ENCODE data around the gene MS4A12.
"Not testable (repeated sequence)": the region's sequence is repeated elsewhere in the genome, so short reads cannot be mapped to it uniquely, and the experiment has no call there.

The MS4A12 gene

DNA sequence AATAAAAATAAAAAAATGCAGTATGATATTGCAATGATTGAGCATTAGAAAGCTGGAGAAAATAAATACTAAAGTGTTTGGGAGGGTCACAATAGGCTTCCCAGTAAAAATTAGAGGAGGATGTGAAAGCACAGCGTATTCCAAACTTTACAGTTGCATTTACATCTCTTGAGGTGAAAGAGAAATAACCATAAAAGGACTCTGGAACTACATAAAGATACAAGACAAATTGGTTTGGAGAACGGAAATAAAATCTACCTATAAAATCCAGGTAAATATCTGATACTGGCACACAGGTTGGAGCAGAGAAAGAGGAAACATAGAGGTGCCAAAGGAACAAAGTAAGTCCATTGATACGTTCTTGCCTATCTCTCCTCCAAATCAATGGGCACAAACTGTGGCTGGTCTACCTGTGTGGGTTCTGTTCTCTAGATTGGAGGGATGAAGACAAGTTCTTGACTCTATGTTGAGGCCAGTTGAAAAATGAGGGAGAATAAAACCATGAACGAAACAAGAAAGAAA, at the start of gene MS4A12:
Gene MS4A12 (plus strand): TSS at position 291 of the 522 bp plus-strand sequence. CDS start 4,541 bp downstream, outside the sequence.
- Histone ChIP-seq H3K27ac (ENCODE audit: low read length) (no peak within 1 kb of the TSS), H3K9ac (ENCODE audit: low read length) (no peak within 1 kb of the TSS), H3K4me3 (ENCODE audit: low read length) (no peak within 1 kb of the TSS), H3K79me2 (ENCODE audit: low read length) (no peaks in the 10 kb centered on the region), H3K27me3 (ENCODE audit: low read depth, low read length) (no peaks in the 10 kb centered on the region), H3K36me3 (replicated peaks; ENCODE audit: low read depth, low read length) (no peaks in the 10 kb centered on the region), H3K9me3 (ENCODE audit: insufficient read depth, low read length) (no peaks in the 10 kb centered on the region), H2AFZ (ENCODE audit: low read depth, low read length) (no peak within 1 kb of the TSS), H3K4me1 (ENCODE audit: low read length) (peaks cover 4% of the 10 kb centered on the region), H3K4me2 (ENCODE audit: low read length) (no peak within 1 kb of the TSS), H4K20me1 (ENCODE audit: insufficient read depth, low read length) (no peaks in the 10 kb centered on the region)
- TF ChIP-seq EZH2phosphoT487 (IDR thresholded peaks at IDR 0.05; ENCODE audit: low read depth) = no peak
- TF ChIP-seq CTCF (IDR thresholded peaks at IDR 0.05; ENCODE audit: low read depth, low read length) = no peak

DNA sequence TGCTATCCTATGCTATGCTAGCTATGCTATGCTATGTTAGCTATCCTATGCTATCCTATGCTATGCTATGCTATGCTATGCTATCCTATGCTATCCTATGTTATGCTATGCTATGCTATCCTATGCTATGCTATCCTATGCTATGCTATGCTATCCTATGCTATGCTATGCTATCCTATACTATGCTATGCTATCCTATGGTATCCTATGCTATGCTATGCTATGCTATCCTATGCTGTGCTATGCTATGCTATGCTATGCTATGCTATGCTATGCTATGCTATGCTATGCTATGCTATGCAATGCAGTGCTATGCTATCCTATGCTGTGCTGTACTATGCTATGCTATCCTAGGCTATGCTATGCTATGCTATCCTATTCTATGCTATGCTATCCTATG, 45.5 kb upstream of the MS4A12 start:
- Histone ChIP-seq H3K4me3 (ENCODE audit: low read length) (peak overlapping the region; percentile 73), H3K9me3 (ENCODE audit: insufficient read depth, low read length) (no peaks in the 10 kb centered on the region), H3K36me3 (replicated peaks; ENCODE audit: low read depth, low read length) (peaks cover 4% of the 10 kb centered on the region), H3K9ac (ENCODE audit: low read length) (peak overlapping the region; percentile 75; the same call in 1 of the 2 replicates), H3K4me1 (ENCODE audit: low read length) (peaks cover 48% of the 10 kb centered on the region), H3K27ac (ENCODE audit: low read length) (peak overlapping the region; percentile 80), H4K20me1 (ENCODE audit: insufficient read depth, low read length) (no peaks in the 10 kb centered on the region), H3K4me2 (ENCODE audit: low read length) (peak overlapping the region; percentile 78), H2AFZ (ENCODE audit: low read depth, low read length) (no peak overlapping the region), H3K27me3 (ENCODE audit: low read depth, low read length) (no peaks in the 10 kb centered on the region), H3K79me2 (ENCODE audit: low read length) (no peaks in the 10 kb centered on the region)
- TF ChIP-seq CTCF (IDR thresholded peaks at IDR 0.05; ENCODE audit: low read depth, low read length) = no peak
- no peak for TF ChIP-seq EZH2phosphoT487 (IDR thresholded peaks at IDR 0.05; ENCODE audit: low read depth)

- H3K79me2 ChIP-seq (ENCODE audit: low read length) = no peaks in the 10 kb centered on the region
These were observed 44.7 kb upstream of the MS4A12 start for GRCh38 chr11:60447846-60448245.

DNA sequence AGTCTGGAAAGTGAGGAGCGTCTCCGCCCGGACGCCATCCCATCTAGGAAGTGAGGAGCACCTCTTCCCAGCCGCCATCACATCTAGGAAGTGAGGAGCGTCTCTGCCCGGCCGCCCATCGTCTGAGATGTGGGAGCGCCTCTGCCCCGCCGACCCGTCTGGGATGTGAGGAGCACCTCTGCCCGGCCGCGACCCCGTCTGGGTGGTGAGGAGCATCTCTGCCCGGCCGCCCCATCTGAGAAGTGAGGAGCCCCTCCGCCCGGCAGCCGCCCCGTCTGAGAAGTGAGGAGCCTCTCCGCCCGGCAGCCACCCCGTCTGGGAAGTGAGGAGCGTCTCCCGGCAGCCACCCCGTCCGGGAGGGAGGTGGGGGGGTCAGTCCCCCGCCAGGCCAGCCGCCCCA, 41.4 kb upstream of the MS4A12 start:
- Histone ChIP-seq H3K4me1 (ENCODE audit: low read length) (peaks cover 54% of the 10 kb centered on the region), H3K79me2 (ENCODE audit: low read length) (peaks cover 13% of the 10 kb centered on the region), H3K36me3 (replicated peaks; ENCODE audit: low read depth, low read length) (peaks cover 27% of the 10 kb centered on the region)
- not testable (repeated sequence) for H3K27ac ChIP-seq (ENCODE audit: low read length); H3K27me3 ChIP-seq (ENCODE audit: low read depth, low read length); H2AFZ ChIP-seq (ENCODE audit: low read depth, low read length); H4K20me1 ChIP-seq (ENCODE audit: insufficient read depth, low read length); H3K9me3 ChIP-seq (ENCODE audit: insufficient read depth, low read length); H3K4me3 ChIP-seq (ENCODE audit: low read length); H3K9ac ChIP-seq (ENCODE audit: low read length); H3K4me2 ChIP-seq (ENCODE audit: low read length)

More at GRCh38 chr11:60447846-60448245, 44.7 kb upstream of the MS4A12 start:
- Histone ChIP-seq H3K4me3 (ENCODE audit: low read length) (no peak overlapping the region), H3K36me3 (replicated peaks; ENCODE audit: low read depth, low read length) (peaks cover 7% of the 10 kb centered on the region), H2AFZ (ENCODE audit: low read depth, low read length) (no peak overlapping the region), H3K4me1 (ENCODE audit: low read length) (peaks cover 50% of the 10 kb centered on the region), H3K9ac (ENCODE audit: low read length) (no peak overlapping the region), H3K27ac (ENCODE audit: low read length) (no peak overlapping the region), H4K20me1 (ENCODE audit: insufficient read depth, low read length) (no peaks in the 10 kb centered on the region), H3K9me3 (ENCODE audit: insufficient read depth, low read length) (no peaks in the 10 kb centered on the region; the same call in 1 of the 2 replicates), H3K27me3 (ENCODE audit: low read depth, low read length) (no peaks in the 10 kb centered on the region), H3K4me2 (ENCODE audit: low read length) (no peak overlapping the region)
- TF ChIP-seq EZH2phosphoT487 (IDR thresholded peaks at IDR 0.05; ENCODE audit: low read depth) (no peak), CTCF (IDR thresholded peaks at IDR 0.05; ENCODE audit: low read depth, low read length) (no peak)
